HG03521 (cell line): Measurements from ENCODE around the gene SAGE1.
"Not testable (repeated sequence)": the region's sequence is repeated elsewhere in the genome, so short reads cannot be mapped to it uniquely, and the experiment has no call there.

Source experiments
- ATAC-seq: cut with Tn5 transposase; IDR thresholded peaks from one replicate; pipeline ENCODE4 v1.9.1; 2021; ENCODE audit warnings: mild to moderate bottlenecking, moderate library complexity; ENCODE audit not compliant: unreplicated experiment

SAGE1 gene

GRCh38 chrX:135893294-135893817, at the start of gene SAGE1, which contains the start of gene CT45A10:
TSS of gene SAGE1 (plus strand) at chrX:135893716. CDS start at chrX:135896243, 2,527 bp downstream.
TSS of gene CT45A10 (minus strand) at chrX:135893444. CDS start at chrX:135885344, 8,100 bp downstream.
- ATAC-seq: no peak

GRCh38 chrX:135854438-135854837, 39.1 kb upstream of the SAGE1 start, which contains the start of gene CT45A8:
TSS of gene CT45A8 (minus strand) at chrX:135854538. CDS start at chrX:135850783, 3,755 bp downstream.
- not testable (repeated sequence) for ATAC-seq

- not testable (repeated sequence) for ATAC-seq
These were observed 21.8 kb upstream of the SAGE1 start, which contains the start of gene CT45A9 for GRCh38 chrX:135871712-135872111. TSS of gene CT45A9 (minus strand) at chrX:135871812. CDS start at chrX:135868061, 3,751 bp downstream.

DNA sequence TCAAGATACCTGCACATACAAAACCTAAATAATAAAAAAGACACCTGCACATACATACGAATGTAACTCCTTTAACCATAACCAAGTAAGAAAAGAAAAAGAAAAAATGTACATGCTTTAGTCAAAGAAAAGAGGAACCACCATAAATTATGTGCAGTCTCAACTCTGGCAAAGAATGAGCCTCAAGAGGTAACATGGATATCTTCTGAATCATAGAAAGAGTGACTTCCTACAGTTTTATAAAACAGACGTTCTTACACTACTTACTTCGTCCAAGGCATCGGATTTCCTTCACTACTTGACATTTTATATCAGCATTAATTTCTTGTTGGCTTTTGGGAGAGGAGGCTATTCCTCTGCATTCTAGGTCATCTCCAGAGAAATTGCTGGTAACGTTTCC, 10.8 kb upstream of the SAGE1 start:
- ATAC-seq: not testable (repeated sequence)

DNA sequence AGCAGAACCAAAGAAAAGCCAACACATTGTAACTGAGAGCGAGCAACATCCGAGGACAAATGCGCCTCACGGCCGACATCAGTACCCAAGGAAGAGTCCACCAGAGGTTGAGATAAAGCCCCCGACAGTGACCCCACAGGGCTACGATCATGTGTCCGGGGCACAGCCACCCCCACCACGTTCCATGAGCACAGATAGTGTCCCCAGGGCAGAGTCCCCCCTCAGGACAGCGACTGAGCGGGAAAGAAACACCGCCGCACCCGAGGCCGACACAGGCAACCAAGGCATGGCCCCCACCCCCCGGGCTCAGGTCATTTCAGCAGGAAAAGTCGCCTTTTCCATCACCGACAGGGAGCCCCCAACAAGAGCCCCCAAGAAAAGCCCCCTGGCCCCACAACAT, 5.3 kb upstream of the SAGE1 start:
- not testable (repeated sequence) for ATAC-seq

GRCh38 chrX:135888976-135889375, 4.5 kb upstream of the SAGE1 start:
- not testable (repeated sequence) for ATAC-seq

DNA sequence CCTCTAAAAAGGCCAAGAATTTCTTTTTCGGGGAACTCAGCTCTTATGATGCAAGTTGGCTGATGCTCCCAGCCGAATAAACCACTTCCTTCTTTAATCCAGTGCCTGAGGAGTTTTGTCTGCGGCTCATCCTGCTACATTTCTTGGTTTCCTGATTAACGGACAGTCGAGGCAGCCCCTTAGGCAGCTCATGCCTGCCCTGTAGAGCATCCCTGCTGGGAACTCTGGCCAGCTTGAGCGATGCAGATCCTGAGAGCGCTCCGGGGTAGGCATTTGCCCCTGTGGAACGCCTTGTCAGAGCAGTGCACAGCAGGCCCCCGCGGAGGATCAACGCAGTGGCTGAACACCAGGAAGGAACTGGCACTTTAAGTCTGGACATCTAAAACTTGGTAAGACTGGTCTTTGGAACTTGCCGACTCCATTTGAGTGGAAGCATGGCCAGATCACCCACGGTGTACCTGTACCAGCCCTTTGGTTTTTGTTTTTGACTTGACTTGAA, 3.4 kb upstream of the SAGE1 start:
- no peak for ATAC-seq

GRCh38 chrX:135892781-135893180, 735 bp upstream of the SAGE1 start:
- ATAC-seq: no peak

- ATAC-seq: no peak
These were observed 16.7 kb downstream of the SAGE1 start for GRCh38 chrX:135910251-135910650.

DNA sequence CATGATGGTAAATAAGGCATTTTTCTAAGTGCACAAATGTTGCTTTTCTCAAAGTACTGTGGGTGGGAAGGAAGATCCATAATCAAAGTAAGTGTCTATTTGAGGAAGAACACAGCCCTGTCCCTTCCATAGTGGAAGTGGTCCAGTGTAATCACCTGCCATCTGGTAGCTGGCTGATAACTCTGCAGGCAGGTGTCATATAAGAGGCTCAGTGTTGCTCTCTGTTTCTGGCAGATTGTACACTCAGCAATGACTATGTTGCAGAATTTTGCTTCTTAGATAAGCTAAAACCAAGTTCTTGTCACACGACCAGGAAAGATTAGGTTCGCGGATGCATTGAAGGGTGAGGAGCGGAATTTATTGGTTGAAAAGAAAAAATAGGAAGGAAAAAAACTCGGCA, 20.9 kb downstream of the SAGE1 start:
- ATAC-seq: no peak

GRCh38 chrX:135920516-135920915, 27.0 kb downstream of the SAGE1 start:
- ATAC-seq: not testable (repeated sequence)

DNA sequence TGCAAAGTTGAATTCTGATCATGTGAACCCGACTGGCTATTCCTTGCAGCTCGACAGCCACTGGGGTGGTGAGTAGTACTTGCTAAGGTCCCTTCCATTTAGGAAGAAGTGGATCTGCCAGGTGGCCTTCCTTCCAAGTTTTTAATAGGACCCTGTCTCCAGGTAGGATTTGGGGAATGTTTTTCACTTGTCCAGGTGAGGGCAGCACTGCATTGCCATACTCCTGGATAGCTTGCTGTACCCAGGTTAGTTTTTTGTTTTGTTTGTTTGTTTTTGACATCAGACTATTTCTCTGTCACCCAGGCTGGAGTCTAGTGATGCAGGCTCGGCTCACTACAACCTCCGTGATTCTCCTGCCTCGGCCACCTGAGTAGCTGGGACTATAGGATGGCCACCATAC, 29.8 kb downstream of the SAGE1 start:
- no peak for ATAC-seq

DNA sequence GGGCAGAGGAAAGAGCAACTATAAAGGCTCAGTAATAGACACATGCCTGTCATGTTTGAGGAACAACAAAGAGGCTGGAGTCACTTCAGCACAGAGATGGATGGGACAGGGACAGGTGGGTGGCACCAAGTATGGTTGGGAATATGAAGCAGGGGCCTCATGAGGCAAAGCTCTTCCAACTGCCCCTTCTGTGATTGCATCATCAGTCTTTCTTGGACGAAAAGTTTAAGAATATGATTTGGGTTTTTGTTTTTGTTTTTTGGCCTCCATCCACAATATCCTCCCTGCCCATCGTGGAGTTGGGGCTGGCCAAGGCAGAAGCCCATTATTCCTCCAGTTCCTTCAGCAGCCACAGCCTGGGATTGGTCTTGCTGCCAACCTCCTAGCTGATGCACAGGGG, 34.4 kb downstream of the SAGE1 start:
- ATAC-seq: no peak

GRCh38 chrX:135931644-135932487, 38.4 kb downstream of the SAGE1 start:
- ATAC-seq: peak; percentile 62

- ATAC-seq: no peak
These were observed 51.0 kb downstream of the SAGE1 start for GRCh38 chrX:135944486-135944885.

GRCh38 chrX:135951291-135951690, 57.8 kb downstream of the SAGE1 start:
- no peak for ATAC-seq
